Adipose tissue (tissue), 3 donors: Measurements from ENCODE around the gene ATAD3C. TPM values are rescaled to one million over a fixed set of nuclear protein-coding genes. Genes with fewer than 3 reads are reported as not detected.
"Not testable (repeated sequence)": the region's sequence is repeated elsewhere in the genome, so short reads cannot be mapped to it uniquely, and the experiment has no call there.

ENCODE experiments used
- H3K27ac ChIP-seq: one replicate; pipeline ENCODE4 v1.5.1; 2013; ENCODE audit warnings: low read depth, low read length
- WGBS, 3 donors: extraction: QIAGEN DNeasy Blood & Tissue Kit; methylation state at CpG; one replicate each; pipeline ENCODE4 v1.1.7; 2013; 5-methylcytosine and 5-hydroxymethylcytosine counted together
- polyA plus RNA-seq, 3 donors: library from polyadenylated mRNA; stranded (reverse); fragments of 200-250 nt; gene quantifications; one replicate each; pipeline ENCODE4 v1.2.3, GENCODE V29; 2013
- donor health status: healthy with polysubstance abuse.
- donor health status: Bipolar disorder and iron deficiency.
- donor health status: healthy.

The ATAD3C gene
- polyA plus RNA-seq, 3 donors: 0.34 to 10.3 (median 2.2) TPM

GRCh38 chr1:1438531-1439381 lies 10.7 kb upstream of the ATAD3C start:
- 73 to 87% (median 80%) methylated on average over 41 to 45 of the region's 45 CpGs for WGBS, 3 donors

GRCh38 chr1:1439546-1440261 lies 9.8 kb upstream of the ATAD3C start:
- no peak overlapping the region for H3K27ac ChIP-seq
- 82 to 90% (median 89%) methylated on average over 70 to 82 of the region's 82 CpGs for WGBS, 3 donors

More at GRCh38 chr1:1438531-1439381, 10.7 kb upstream of the ATAD3C start:
- no peak overlapping the region for H3K27ac ChIP-seq

- H3K27ac ChIP-seq: no peak overlapping the region
- WGBS, 3 donors: 72 to 73% (median 73%) methylated on average over 26 of the region's 26 CpGs
Measured at GRCh38 chr1:1440262-1441001, 9.1 kb upstream of the ATAD3C start.

GRCh38 chr1:1441002-1441888 lies 8.2 kb upstream of the ATAD3C start:
- 23 to 41% (median 35%) methylated on average over 24 to 29 of the region's 29 CpGs for WGBS, 3 donors
- no peak overlapping the region for H3K27ac ChIP-seq

GRCh38 chr1:1442069-1442770 lies 7.3 kb upstream of the ATAD3C start:
- WGBS, 3 donors: 53 to 83% (median 81%) methylated on average over 32 of the region's 32 CpGs
- H3K27ac ChIP-seq: no peak overlapping the region

GRCh38 chr1:1446631-1447030 lies 2.9 kb upstream of the ATAD3C start:
- not testable (repeated sequence) for H3K27ac ChIP-seq
- 94 to 97% (median 96%) methylated on average over 19 of the region's 19 CpGs for WGBS, 3 donors

- WGBS, 3 donors: 83 to 85% (median 83%) methylated on average over 16 to 22 of the region's 22 CpGs
- not testable (repeated sequence) for H3K27ac ChIP-seq
Measured at GRCh38 chr1:1450616-1451015, 1.1 kb downstream of the ATAD3C start.

GRCh38 chr1:1451696-1452364 lies 2.3 kb downstream of the ATAD3C start:
- H3K27ac ChIP-seq: no peak overlapping the region
- WGBS, 3 donors: 90% methylated on average over 26 of the region's 26 CpGs

GRCh38 chr1:1452365-1452739 lies 2.9 kb downstream of the ATAD3C start:
- WGBS, 3 donors: 71 to 84% (median 77%) methylated on average over 8 of the region's 8 CpGs
- H3K27ac ChIP-seq: not testable (repeated sequence)

- WGBS, 3 donors: 91 to 95% (median 95%) methylated on average over 16 of the region's 16 CpGs
- no peak overlapping the region for H3K27ac ChIP-seq
Measured at GRCh38 chr1:1452882-1453281, 3.4 kb downstream of the ATAD3C start.

- 71 to 86% (median 81%) methylated on average over 31 to 36 of the region's 41 CpGs for WGBS, 3 donors
- not testable (repeated sequence) for H3K27ac ChIP-seq
Measured at GRCh38 chr1:1454286-1455056, 5.0 kb downstream of the ATAD3C start.

- no peak overlapping the region for H3K27ac ChIP-seq
- WGBS, 3 donors: 89 to 93% (median 91%) methylated on average over 24 to 26 of the region's 30 CpGs
Measured at GRCh38 chr1:1455366-1455884, 5.9 kb downstream of the ATAD3C start.

- 67 to 89% methylated on average over 1 to 3 of the region's 15 CpGs; no CpG with 5 or more reads in 1 of the 3 donors for WGBS, 3 donors
- H3K27ac ChIP-seq: not testable (repeated sequence)
Measured at GRCh38 chr1:1455934-1456333, 6.4 kb downstream of the ATAD3C start.

GRCh38 chr1:1456683-1457255 lies 7.3 kb downstream of the ATAD3C start:
- 88 to 90% (median 89%) methylated on average over 16 to 17 of the region's 22 CpGs for WGBS, 3 donors
- not testable (repeated sequence) for H3K27ac ChIP-seq

- WGBS, 3 donors: 91 to 93% (median 91%) methylated on average over 7 to 15 of the region's 19 CpGs
- not testable (repeated sequence) for H3K27ac ChIP-seq
Measured at GRCh38 chr1:1459156-1459555, 9.7 kb downstream of the ATAD3C start.

- H3K27ac ChIP-seq: not testable (repeated sequence)
- WGBS, 3 donors: 90 to 96% (median 91%) methylated on average over 12 to 14 of the region's 14 CpGs
Measured at GRCh38 chr1:1459711-1460110, 10.2 kb downstream of the ATAD3C start.
